GM18505 (cell line): ENCODE measurements around the gene CCDC60.

Experiments
- ATAC-seq: cut with Tn5 transposase; IDR thresholded peaks from one replicate; pipeline ENCODE4 v1.9.1; 2021; ENCODE audit not compliant: unreplicated experiment
- POLR2A ChIP-seq: IDR thresholded peaks from 4 replicates; pipeline ENCODE4 v1.6.1; 2011; ENCODE audit warnings: borderline replicate concordance; ENCODE audit not compliant: insufficient read depth, insufficient read length; ENCODE audit errors: extremely low read depth

CCDC60 gene

GRCh38 chr12:119312904-119313303 lies 21.6 kb upstream of the CCDC60 start:
- no peak for TF ChIP-seq POLR2A
- ATAC-seq = no peak

GRCh38 chr12:119314290-119314689 lies 20.2 kb upstream of the CCDC60 start:
- TF ChIP-seq POLR2A = no peak
- no peak for ATAC-seq

DNA sequence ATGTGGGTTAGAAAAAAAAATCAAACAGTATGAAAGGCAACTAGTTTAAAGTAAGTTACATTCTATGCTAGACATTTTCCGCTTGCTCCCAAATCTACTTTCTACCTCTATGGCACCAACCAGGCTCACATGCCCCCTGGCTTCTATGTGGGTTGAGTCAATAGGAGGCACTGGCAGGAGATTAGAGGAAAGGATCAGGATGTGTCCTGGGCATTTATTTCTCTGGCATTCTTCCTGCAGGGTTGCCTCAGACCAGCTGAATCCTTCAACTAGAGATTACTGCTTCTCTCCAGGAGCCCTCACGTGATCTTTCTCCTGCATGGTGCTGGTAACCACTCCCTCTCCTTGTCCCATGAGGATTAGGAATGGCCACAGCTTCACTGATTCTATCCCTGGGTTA lies 14.9 kb upstream of the CCDC60 start:
- TF ChIP-seq POLR2A = no peak
- ATAC-seq = no peak

- ATAC-seq = no peak
- no peak for TF ChIP-seq POLR2A
Measured at GRCh38 chr12:119320678-119321077, 13.9 kb upstream of the CCDC60 start.

DNA sequence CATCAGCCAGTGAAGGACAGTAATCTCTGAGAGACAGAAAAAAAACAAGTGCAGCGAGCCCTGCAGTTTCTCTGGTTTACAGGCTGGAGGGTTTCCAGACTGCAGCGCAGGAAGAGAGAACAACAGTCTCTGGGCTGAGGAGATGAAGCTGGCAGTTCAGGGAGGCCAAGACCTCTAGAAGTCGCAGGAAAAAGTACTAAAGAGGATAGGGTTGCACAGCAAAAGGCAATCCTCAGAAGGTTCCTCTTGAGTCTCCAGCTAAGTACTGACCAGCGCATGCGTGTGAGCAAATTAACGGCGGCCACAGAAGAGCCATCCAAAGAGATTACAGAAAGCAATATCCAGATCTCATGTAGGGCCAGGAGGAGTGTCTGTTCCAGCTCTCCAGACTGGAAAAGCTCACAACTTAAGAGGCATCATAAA lies 12.2 kb upstream of the CCDC60 start:
- no peak for ATAC-seq
- TF ChIP-seq POLR2A = no peak

DNA sequence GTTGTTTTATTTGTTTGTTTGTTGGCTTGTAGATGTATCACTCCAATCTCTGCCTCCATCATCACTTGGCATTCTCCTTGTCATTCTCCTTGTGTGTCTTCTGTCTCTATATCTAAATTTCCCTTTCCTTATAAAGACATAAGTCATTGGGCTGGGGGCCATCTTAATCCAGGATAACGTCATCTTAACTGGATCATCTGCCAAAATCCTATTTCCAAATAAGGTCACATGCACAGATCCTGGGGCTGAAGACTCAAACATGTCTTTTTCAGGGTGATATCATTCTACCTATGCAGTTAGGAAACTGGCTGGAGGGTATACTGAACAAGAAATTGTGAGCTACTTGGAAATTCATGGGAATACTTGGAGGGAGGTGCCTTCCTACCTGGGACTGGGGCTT lies 8.7 kb upstream of the CCDC60 start:
- no peak for ATAC-seq
- TF ChIP-seq POLR2A = no peak

DNA sequence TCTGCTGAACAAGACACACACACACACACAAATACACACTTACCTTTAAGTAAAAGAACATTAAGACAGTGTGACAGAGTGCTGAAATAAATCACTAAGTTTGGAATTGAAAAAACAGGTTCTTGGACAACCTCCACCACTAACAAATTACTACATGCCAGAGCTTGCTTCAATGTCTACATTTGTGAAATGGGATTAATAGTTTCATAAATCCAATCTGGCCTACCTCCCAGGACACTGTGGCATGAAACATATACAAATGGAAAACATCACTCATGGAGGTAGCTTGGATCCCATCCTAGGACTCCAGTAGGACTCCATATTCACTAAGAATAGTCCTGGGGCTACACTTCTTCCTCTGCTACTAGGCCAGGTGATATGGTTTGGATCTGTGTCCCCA lies 8.2 kb upstream of the CCDC60 start:
- no peak for TF ChIP-seq POLR2A
- ATAC-seq = no peak

GRCh38 chr12:119327471-119327870 lies 7.1 kb upstream of the CCDC60 start:
- ATAC-seq = no peak
- no peak for TF ChIP-seq POLR2A

- no peak for TF ChIP-seq POLR2A
- ATAC-seq = no peak
Measured at GRCh38 chr12:119328111-119328510, 6.4 kb upstream of the CCDC60 start.

DNA sequence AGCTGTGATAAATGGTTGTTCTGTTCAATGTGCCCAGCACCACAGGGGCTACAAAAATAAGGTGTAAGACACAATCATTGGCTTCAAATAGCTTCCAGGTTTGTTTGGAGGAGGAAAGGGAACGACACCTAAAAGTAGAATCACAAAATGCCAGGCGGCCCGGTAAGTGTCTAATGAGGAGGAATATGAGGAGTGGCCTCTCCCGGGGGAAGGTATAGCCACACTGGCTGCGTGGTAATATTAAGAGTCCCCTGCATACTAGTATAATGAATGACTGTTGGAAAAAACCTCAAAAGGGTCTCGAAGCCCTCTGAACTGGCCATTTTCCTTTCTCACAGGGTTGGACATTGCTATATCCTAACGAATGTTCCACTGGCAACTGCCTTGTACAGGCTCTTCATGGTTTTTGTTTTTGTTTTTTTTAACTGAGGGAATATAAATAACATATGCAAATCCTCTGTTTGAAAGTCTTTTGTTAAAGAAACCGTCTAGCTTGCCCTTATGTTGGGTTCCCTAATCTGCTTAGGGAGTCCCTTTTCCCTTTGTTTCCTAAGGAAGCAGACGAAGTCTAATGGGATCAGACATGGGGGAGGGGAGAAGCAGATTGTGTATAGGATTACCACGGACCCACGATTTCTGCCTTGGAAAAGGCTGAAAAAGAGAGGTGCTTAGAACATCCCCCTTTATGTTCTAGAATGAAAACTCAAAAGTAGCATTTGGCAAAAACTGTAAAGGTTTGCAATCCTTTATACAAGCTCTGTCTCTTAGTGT lies 4.2 kb downstream of the CCDC60 start:
- TF ChIP-seq POLR2A = no peak
- ATAC-seq = no peak

- no peak for TF ChIP-seq POLR2A
- no peak for ATAC-seq
Measured at GRCh38 chr12:119340578-119340977, 6.0 kb downstream of the CCDC60 start.

DNA sequence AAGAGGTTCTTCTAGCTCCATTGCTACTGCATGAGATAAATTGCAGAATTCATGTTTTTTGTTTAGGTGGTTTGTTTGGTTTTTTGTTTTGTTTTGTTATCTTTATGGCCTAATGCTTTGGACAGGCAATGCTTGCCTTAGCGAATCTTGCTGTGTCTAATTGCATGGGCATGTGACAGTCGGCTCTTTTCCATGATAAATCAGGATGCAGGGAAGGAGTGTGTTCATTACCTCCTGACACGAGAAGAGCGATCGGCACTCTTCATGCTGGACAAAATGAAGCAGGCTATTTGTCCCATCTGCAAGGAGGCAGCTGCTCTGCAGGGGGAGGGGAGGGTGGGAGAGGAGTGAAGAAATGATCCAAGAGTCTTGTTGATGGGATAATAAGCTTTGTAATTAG lies 6.5 kb downstream of the CCDC60 start:
- ATAC-seq = no peak

DNA sequence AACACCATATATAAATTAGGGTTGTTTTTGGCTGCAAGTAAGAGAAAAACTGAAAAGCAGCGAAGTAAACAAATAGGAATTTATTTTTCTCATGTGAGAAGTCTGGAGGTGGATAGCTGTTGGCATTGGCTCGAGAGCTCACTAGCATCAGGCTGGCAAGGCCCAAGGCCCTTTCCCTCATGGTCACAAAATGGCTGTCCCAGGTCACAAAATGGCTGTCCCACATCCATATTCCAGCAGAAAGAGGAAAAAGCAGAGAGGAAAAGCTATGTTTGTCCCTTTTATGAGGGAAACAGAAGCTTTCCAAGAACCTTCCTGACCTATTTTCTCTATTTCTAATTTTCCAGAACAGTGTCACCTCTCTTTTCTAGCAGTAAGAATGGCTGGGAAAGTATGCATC lies 7.5 kb downstream of the CCDC60 start:
- no peak for TF ChIP-seq POLR2A

More for the DNA sequence above, 6.5 kb downstream of the CCDC60 start:
- TF ChIP-seq POLR2A = no peak

GRCh38 chr12:119343130-119343529 lies 8.6 kb downstream of the CCDC60 start:
- ATAC-seq = no peak
- no peak for TF ChIP-seq POLR2A

More for the DNA sequence above, 7.5 kb downstream of the CCDC60 start:
- no peak for ATAC-seq
